Stimulated activated naive CD8-positive, alpha-beta T cell treated with anti-CD3 and anti-CD28 coated beads, Interleukin-15, Interleukin-2, amounts not matched to agents 100 ng/mL and 50 ng/mL, for 24 hours (primary cell): ENCODE measurements around the gene LPIN2.

Experiments
- H3K27ac Mint-ChIP-seq: one replicate; pipeline ENCODE4 v1.8.0; 2021; ENCODE audit warnings: mild to moderate bottlenecking, mixed read lengths
- H3K27me3 Mint-ChIP-seq: one replicate; pipeline ENCODE4 v1.8.0; 2021; ENCODE audit warnings: mixed read lengths
- H3K36me3 Mint-ChIP-seq: one replicate; pipeline ENCODE4 v1.8.0; 2021; ENCODE audit warnings: low read depth, mixed read lengths
- H3K4me1 Mint-ChIP-seq: one replicate; pipeline ENCODE4 v1.8.0; 2021; ENCODE audit warnings: low read depth, mixed read lengths
- H3K4me3 Mint-ChIP-seq: one replicate; pipeline ENCODE4 v1.8.0; 2021; ENCODE audit warnings: mild to moderate bottlenecking, mixed read lengths
- H3K9me3 Mint-ChIP-seq: one replicate; pipeline ENCODE4 v1.8.0; 2021; ENCODE audit warnings: mixed read lengths

LPIN2 gene, protein sequence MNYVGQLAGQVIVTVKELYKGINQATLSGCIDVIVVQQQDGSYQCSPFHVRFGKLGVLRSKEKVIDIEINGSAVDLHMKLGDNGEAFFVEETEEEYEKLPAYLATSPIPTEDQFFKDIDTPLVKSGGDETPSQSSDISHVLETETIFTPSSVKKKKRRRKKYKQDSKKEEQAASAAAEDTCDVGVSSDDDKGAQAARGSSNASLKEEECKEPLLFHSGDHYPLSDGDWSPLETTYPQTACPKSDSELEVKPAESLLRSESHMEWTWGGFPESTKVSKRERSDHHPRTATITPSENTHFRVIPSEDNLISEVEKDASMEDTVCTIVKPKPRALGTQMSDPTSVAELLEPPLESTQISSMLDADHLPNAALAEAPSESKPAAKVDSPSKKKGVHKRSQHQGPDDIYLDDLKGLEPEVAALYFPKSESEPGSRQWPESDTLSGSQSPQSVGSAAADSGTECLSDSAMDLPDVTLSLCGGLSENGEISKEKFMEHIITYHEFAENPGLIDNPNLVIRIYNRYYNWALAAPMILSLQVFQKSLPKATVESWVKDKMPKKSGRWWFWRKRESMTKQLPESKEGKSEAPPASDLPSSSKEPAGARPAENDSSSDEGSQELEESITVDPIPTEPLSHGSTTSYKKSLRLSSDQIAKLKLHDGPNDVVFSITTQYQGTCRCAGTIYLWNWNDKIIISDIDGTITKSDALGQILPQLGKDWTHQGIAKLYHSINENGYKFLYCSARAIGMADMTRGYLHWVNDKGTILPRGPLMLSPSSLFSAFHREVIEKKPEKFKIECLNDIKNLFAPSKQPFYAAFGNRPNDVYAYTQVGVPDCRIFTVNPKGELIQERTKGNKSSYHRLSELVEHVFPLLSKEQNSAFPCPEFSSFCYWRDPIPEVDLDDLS

GRCh38 chr18:3013024-3013804 is at the start of gene LPIN2:
LPIN2 (minus strand) TSS chr18:3013144; CDS start chr18:2960840, 52,304 bp downstream.
- H3K27ac Mint-ChIP-seq: peak within 1 kb of the TSS; percentile 91
- no peaks in the 10 kb centered on the region for H3K9me3 Mint-ChIP-seq
- H3K27me3 Mint-ChIP-seq: no peaks in the 10 kb centered on the region
- peaks cover 63% of the 10 kb centered on the region for H3K4me1 Mint-ChIP-seq
- H3K4me3 Mint-ChIP-seq: peak within 1 kb of the TSS; percentile 98
- H3K36me3 Mint-ChIP-seq: peaks cover 35% of the 10 kb centered on the region

GRCh38 chr18:3061581-3062312 is 48.8 kb upstream of the LPIN2 start:
- Mint-ChIP-seq H3K9me3 (no peaks in the 10 kb centered on the region), H3K4me3 (peak overlapping the region; percentile 83), H3K27me3 (no peaks in the 10 kb centered on the region), H3K4me1 (peaks cover 66% of the 10 kb centered on the region), H3K36me3 (no peaks in the 10 kb centered on the region), H3K27ac (peak overlapping the region; percentile 100)

GRCh38 chr18:3060667-3061580 is 48.0 kb upstream of the LPIN2 start:
- no peaks in the 10 kb centered on the region for H3K36me3 Mint-ChIP-seq
- H3K27ac Mint-ChIP-seq: peak overlapping the region; percentile 100
- peaks cover 62% of the 10 kb centered on the region for H3K4me1 Mint-ChIP-seq
- no peaks in the 10 kb centered on the region for H3K27me3 Mint-ChIP-seq
- H3K9me3 Mint-ChIP-seq: no peaks in the 10 kb centered on the region
- peak overlapping the region; percentile 83 for H3K4me3 Mint-ChIP-seq

- no peak overlapping the region for H3K4me3 Mint-ChIP-seq
- H3K4me1 Mint-ChIP-seq: peaks cover 62% of the 10 kb centered on the region
- H3K27ac Mint-ChIP-seq: no peak overlapping the region
- H3K9me3 Mint-ChIP-seq: no peaks in the 10 kb centered on the region
- H3K27me3 Mint-ChIP-seq: no peaks in the 10 kb centered on the region
- no peaks in the 10 kb centered on the region for H3K36me3 Mint-ChIP-seq
Observed at GRCh38 chr18:3059272-3059671, 46.3 kb upstream of the LPIN2 start.

DNA sequence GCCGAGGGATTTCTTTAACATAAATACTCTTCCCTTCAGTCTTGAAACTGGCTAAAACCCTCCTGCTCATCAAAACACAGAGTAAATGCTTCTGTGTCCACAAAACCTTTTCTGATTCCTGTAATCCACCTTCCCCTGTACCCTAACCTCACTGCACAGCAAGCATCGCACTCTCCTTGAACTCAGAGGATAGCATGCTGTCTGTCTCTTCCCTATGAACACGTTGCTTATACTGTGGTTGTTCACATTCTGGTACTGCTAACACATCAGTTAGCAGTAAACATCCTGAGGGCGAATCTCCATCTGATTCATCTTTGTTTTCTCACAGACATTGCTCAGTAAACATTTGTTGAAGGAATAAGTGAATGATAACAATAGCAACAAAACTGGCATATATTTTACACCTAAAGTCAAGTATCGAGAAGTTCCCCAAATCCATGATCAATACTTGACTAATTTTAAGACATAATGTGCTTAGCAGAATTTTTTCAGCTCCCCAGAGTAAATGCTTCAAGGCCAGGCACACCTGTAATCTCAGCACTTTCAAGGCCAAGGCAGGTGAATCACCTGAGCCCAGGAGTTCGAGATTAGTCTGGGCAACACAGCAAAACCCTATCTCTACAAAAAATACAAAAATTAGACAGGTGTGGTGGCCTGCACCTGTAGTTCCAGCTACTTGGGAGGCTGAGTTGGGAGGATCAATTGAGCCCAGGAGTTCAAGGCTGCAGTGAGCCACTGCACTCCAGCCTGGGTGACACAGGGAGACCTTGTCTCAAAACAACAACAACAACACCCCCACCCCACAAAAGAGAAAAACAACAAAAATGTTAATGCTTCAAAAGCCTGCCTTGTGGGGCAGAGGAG is 45.6 kb upstream of the LPIN2 start:
- H3K27me3 Mint-ChIP-seq: no peaks in the 10 kb centered on the region
- H3K27ac Mint-ChIP-seq: peak overlapping the region; percentile 77
- H3K4me1 Mint-ChIP-seq: peaks cover 61% of the 10 kb centered on the region
- peaks cover 1% of the 10 kb centered on the region for H3K9me3 Mint-ChIP-seq
- H3K4me3 Mint-ChIP-seq: no peak overlapping the region
- no peaks in the 10 kb centered on the region for H3K36me3 Mint-ChIP-seq

DNA sequence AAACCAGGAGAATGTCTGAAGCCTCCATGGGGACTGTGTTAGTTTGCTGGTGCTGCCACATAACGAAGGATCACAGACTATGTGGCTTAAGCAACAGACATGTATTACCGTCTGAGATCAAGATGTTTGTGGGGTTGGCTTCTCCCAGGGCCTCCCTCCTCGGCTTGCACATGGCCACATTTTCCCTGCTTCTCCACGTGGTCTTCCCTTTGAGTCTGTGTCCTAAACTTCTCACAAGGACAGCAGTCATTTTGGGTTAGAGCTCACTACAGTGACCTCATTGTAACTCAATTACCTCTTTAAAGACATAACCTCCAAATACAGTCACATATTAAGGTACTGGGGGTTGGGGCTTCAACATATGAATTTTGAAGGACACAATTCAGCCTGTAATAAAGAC is 44.6 kb upstream of the LPIN2 start:
- H3K36me3 Mint-ChIP-seq: no peaks in the 10 kb centered on the region
- no peak overlapping the region for H3K4me3 Mint-ChIP-seq
- no peak overlapping the region for H3K27ac Mint-ChIP-seq
- H3K9me3 Mint-ChIP-seq: peaks cover 6% of the 10 kb centered on the region
- no peaks in the 10 kb centered on the region for H3K27me3 Mint-ChIP-seq
- peaks cover 58% of the 10 kb centered on the region for H3K4me1 Mint-ChIP-seq

- no peaks in the 10 kb centered on the region for H3K27me3 Mint-ChIP-seq
- no peaks in the 10 kb centered on the region for H3K36me3 Mint-ChIP-seq
- peaks cover 52% of the 10 kb centered on the region for H3K4me1 Mint-ChIP-seq
- peaks cover 6% of the 10 kb centered on the region for H3K9me3 Mint-ChIP-seq
- H3K4me3 Mint-ChIP-seq: no peak overlapping the region
- no peak overlapping the region for H3K27ac Mint-ChIP-seq
Observed at GRCh38 chr18:3056311-3056710, 43.4 kb upstream of the LPIN2 start.

GRCh38 chr18:3055816-3056215 is 42.9 kb upstream of the LPIN2 start:
- H3K36me3 Mint-ChIP-seq: no peaks in the 10 kb centered on the region
- no peaks in the 10 kb centered on the region for H3K27me3 Mint-ChIP-seq
- H3K4me1 Mint-ChIP-seq: peaks cover 47% of the 10 kb centered on the region
- H3K27ac Mint-ChIP-seq: no peak overlapping the region
- H3K9me3 Mint-ChIP-seq: peaks cover 6% of the 10 kb centered on the region
- no peak overlapping the region for H3K4me3 Mint-ChIP-seq

DNA sequence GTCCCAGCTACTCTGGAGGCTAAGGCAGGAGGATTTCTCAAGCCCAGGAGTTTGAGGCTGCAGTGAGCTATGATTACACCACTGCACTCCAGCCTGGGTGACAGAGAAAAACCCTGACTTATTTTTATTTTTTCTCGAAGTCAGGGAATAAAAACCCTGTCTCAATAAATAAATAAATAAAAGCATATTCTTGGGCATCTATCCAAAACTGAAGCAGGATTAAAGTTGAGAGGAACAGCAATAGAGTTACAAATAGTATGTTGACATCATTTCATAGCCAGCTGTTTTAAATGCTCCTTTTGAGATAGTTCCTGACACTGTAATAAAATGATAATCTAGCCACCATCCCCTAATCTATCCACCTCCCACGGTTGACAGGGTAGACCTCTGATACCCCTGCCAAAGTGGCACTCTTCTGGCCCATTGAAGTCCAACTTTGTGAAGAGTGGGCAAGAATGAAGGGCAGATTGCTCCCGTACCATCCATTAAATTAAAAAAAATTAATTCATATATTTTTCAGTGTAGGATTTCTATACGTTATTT is 42.3 kb upstream of the LPIN2 start:
- Mint-ChIP-seq H3K36me3 (no peaks in the 10 kb centered on the region), H3K27me3 (no peaks in the 10 kb centered on the region), H3K4me3 (no peak overlapping the region), H3K27ac (no peak overlapping the region), H3K4me1 (peaks cover 41% of the 10 kb centered on the region), H3K9me3 (peaks cover 6% of the 10 kb centered on the region)

- Mint-ChIP-seq H3K27ac (no peak overlapping the region), H3K9me3 (peaks cover 6% of the 10 kb centered on the region), H3K27me3 (no peaks in the 10 kb centered on the region), H3K4me3 (no peak overlapping the region), H3K4me1 (peaks cover 37% of the 10 kb centered on the region), H3K36me3 (no peaks in the 10 kb centered on the region)
Observed at GRCh38 chr18:3054780-3055179, 41.8 kb upstream of the LPIN2 start.

GRCh38 chr18:3054214-3054613 is 41.3 kb upstream of the LPIN2 start:
- Mint-ChIP-seq H3K36me3 (no peaks in the 10 kb centered on the region), H3K9me3 (peaks cover 6% of the 10 kb centered on the region), H3K4me1 (peaks cover 32% of the 10 kb centered on the region), H3K27me3 (no peaks in the 10 kb centered on the region), H3K27ac (no peak overlapping the region), H3K4me3 (no peak overlapping the region)

- H3K27ac Mint-ChIP-seq: no peak overlapping the region
- H3K27me3 Mint-ChIP-seq: no peaks in the 10 kb centered on the region
- H3K9me3 Mint-ChIP-seq: peaks cover 6% of the 10 kb centered on the region
- H3K36me3 Mint-ChIP-seq: no peaks in the 10 kb centered on the region
- H3K4me1 Mint-ChIP-seq: peaks cover 25% of the 10 kb centered on the region
- H3K4me3 Mint-ChIP-seq: no peak overlapping the region
Observed at GRCh38 chr18:3053081-3053480, 40.1 kb upstream of the LPIN2 start.
